ENCODE measurements around the gene DXO. TPM values are rescaled to one million over a fixed set of nuclear protein-coding genes. Genes with fewer than 3 reads are reported as not detected.

DXO gene
- total RNA-seq, 1 experiment from 2014 or later, result 13.8 TPM

DNA sequence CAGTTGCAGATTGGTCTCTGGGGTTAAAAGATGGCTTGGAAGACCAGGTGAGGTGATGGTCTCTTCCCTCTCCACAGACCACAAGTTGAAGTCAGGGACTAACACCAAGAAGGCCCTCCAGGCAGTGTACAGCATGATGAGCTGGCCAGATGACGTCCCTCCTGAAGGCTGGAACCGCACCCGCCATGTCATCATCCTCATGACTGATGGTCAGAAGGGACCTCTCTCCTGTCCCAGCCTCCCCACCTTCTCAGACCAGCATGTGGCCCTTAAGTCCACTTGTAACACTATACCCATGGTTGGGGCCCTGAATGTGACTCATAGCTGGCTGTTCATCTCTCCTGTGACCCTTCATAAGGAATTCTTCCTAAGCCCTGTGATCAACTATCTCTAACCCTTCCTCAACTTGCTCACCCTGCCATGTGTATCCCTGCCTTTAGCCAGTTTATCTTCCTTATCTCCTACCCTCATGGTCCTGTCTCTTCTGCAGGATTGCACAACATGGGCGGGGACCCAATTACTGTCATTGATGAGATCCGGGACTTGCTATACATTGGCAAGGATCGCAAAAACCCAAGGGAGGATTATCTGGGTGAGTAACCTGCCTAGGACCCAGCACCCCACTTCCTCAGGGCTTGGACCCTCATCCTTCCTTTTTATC lies 23.1 kb downstream of the DXO start (continued):
- TF ChIP-seq ZNF281 (CRISPR knock-in tag; IDR thresholded peaks at IDR 0.05) (no peak), NFE2L1 (CRISPR knock-in tag; IDR thresholded peaks at IDR 0.05) (no peak), RELA (CRISPR knock-in tag; IDR thresholded peaks at IDR 0.05; ENCODE audit: borderline replicate concordance) (no peak)
- TF ChIP-seq, protein P1, sequence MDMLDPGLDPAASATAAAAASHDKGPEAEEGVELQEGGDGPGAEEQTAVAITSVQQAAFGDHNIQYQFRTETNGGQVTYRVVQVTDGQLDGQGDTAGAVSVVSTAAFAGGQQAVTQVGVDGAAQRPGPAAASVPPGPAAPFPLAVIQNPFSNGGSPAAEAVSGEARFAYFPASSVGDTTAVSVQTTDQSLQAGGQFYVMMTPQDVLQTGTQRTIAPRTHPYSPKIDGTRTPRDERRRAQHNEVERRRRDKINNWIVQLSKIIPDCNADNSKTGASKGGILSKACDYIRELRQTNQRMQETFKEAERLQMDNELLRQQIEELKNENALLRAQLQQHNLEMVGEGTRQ (CRISPR knock-in tag; IDR thresholded peaks at IDR 0.05), result no peak
- TF ChIP-seq, protein P2, sequence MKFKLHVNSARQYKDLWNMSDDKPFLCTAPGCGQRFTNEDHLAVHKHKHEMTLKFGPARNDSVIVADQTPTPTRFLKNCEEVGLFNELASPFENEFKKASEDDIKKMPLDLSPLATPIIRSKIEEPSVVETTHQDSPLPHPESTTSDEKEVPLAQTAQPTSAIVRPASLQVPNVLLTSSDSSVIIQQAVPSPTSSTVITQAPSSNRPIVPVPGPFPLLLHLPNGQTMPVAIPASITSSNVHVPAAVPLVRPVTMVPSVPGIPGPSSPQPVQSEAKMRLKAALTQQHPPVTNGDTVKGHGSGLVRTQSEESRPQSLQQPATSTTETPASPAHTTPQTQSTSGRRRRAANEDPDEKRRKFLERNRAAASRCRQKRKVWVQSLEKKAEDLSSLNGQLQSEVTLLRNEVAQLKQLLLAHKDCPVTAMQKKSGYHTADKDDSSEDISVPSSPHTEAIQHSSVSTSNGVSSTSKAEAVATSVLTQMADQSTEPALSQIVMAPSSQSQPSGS (CRISPR knock-in tag; IDR thresholded peaks at IDR 0.05; ENCODE audit: borderline replicate concordance, low read depth), result no peak

DNA sequence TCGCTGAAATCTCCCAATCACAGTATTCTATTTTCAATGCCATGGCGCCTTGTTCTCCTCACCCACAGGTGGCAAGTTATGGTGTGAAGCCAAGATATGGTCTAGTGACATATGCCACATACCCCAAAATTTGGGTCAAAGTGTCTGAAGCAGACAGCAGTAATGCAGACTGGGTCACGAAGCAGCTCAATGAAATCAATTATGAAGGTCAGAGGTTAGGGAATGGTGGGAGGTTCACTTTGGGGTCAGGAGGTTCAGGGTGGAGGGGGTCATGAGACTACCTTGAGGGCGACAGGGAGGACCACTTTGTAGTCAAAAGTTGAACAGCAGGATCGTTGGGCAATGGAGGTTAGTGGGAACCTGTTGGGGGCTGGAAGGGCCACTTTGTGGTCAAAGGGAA lies 23.6 kb downstream of the DXO start:
- no peak for TF ChIP-seq CREB1 (CRISPR knock-in tag; IDR thresholded peaks at IDR 0.05)
- no peak for TF ChIP-seq MYBL2 (CRISPR knock-in tag; IDR thresholded peaks at IDR 0.05)
- TF ChIP-seq, protein P3, sequence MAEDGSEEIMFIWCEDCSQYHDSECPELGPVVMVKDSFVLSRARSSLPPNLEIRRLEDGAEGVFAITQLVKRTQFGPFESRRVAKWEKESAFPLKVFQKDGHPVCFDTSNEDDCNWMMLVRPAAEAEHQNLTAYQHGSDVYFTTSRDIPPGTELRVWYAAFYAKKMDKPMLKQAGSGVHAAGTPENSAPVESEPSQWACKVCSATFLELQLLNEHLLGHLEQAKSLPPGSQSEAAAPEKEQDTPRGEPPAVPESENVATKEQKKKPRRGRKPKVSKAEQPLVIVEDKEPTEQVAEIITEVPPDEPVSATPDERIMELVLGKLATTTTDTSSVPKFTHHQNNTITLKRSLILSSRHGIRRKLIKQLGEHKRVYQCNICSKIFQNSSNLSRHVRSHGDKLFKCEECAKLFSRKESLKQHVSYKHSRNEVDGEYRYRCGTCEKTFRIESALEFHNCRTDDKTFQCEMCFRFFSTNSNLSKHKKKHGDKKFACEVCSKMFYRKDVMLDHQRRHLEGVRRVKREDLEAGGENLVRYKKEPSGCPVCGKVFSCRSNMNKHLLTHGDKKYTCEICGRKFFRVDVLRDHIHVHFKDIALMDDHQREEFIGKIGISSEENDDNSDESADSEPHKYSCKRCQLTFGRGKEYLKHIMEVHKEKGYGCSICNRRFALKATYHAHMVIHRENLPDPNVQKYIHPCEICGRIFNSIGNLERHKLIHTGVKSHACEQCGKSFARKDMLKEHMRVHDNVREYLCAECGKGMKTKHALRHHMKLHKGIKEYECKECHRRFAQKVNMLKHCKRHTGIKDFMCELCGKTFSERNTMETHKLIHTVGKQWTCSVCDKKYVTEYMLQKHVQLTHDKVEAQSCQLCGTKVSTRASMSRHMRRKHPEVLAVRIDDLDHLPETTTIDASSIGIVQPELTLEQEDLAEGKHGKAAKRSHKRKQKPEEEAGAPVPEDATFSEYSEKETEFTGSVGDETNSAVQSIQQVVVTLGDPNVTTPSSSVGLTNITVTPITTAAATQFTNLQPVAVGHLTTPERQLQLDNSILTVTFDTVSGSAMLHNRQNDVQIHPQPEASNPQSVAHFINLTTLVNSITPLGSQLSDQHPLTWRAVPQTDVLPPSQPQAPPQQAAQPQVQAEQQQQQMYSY (CRISPR knock-in tag; IDR thresholded peaks at IDR 0.05), result no peak
- TF ChIP-seq, protein P4, sequence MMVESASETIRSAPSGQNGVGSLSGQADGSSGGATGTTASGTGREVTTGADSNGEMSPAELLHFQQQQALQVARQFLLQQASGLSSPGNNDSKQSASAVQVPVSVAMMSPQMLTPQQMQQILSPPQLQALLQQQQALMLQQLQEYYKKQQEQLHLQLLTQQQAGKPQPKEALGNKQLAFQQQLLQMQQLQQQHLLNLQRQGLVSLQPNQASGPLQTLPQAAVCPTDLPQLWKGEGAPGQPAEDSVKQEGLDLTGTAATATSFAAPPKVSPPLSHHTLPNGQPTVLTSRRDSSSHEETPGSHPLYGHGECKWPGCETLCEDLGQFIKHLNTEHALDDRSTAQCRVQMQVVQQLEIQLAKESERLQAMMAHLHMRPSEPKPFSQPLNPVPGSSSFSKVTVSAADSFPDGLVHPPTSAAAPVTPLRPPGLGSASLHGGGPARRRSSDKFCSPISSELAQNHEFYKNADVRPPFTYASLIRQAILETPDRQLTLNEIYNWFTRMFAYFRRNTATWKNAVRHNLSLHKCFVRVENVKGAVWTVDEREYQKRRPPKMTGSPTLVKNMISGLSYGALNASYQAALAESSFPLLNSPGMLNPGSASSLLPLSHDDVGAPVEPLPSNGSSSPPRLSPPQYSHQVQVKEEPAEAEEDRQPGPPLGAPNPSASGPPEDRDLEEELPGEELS (CRISPR knock-in tag; IDR thresholded peaks at IDR 0.05), result no peak
- no peak for TF ChIP-seq NFATC4 (CRISPR knock-in tag; IDR thresholded peaks at IDR 0.05)
- TF ChIP-seq ESRRA (CRISPR knock-in tag; IDR thresholded peaks at IDR 0.05; ENCODE audit: borderline replicate concordance), result no peak
- no peak for TF ChIP-seq MXD4 (CRISPR knock-in tag; IDR thresholded peaks at IDR 0.05; ENCODE audit: borderline replicate concordance)
- no peak for TF ChIP-seq NFYB (CRISPR knock-in tag; conservative IDR thresholded peaks at IDR 0.05; ENCODE audit: low read depth)
- TF ChIP-seq CBFB (CRISPR knock-in tag; IDR thresholded peaks at IDR 0.05; ENCODE audit: low read depth), result no peak
- H3K9me3 Mint-ChIP-seq, result no peaks in the 10 kb centered on the region
- ChIA-PET CTCF (no interaction called here), POLR2A (interaction anchor here (1.1 kb wide), 1 partner anchor 178 kb away, joined by 4 read pairs; no protein-coding TSS in a partner anchor)
- peaks cover 4% of the 10 kb centered on the region; the same call in 1 of the 2 replicates for H3K4me1 Mint-ChIP-seq
- no peak overlapping the region for H3K27ac Mint-ChIP-seq
- DNase-seq (ENCODE audit: low spot score) (no peak), ATAC-seq (no peak)
- H3K27me3 Mint-ChIP-seq (ENCODE audit: low read depth), result peaks cover 50% of the 10 kb centered on the region
- H3K4me3 Mint-ChIP-seq, result no peak overlapping the region
- H3K36me3 Mint-ChIP-seq, result peaks cover 15% of the 10 kb centered on the region
